ENCODE data around the gene BTBD2. TPM values are rescaled to one million over a fixed set of nuclear protein-coding genes. Genes with fewer than 3 reads are reported as not detected.

Gene BTBD2
- total RNA-seq, 1 experiment from 2014 or later, result 65.3 TPM

DNA sequence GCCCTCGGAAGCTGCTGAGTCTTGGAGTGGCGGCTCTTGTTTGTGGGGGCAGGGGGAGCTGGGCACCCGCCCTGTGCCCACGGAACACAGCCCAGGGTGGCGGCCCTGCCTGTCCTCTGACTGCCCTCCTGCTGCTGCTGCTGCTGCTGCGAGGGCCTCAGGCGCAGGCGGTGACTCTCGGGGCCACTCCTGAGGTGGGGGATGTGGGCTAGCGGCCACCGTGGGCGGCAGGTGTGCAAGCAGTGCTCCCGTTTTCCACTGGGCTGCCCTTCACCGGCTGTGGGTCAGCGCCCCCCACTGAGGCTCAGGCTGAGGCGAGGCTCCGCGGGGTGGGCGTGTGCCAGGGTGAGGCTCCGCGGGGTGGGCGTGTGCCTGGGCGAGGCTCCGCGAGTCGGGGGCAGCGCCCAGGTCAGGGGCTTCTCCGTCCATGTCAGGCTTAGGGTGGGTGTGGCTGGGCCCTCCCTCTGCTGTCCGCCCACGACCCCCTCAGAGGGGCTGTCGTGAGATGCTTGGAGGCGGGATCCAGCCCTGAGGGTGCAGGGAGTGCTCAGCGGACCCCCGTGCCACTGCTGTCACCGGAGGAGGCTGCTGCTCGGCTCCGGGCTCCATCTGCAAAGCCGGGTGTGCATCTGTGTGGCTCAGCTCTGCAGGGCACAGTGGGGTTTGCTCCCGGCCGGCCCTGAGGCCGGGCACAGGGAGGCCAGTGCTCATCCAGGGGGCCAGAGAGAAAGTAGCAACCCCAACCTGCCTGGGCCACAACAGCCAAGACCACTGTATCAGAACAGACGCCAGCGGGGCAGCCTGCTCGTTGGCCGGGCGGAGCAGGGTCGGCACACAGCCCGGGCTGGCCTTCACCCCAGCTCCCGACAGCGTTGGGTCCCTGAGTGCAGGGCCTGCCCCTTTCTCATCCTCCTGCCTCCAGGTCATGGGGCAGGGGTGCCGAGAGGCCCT lies 60.1 kb downstream of the BTBD2 start:
- CTCF ChIA-PET, result interaction anchor here (0.6 to 1.0 kb wide), 2 partner anchors 7 to 52 kb away, joined by 4 read pairs; no protein-coding TSS in a partner anchor
- H3K9me3 Mint-ChIP-seq (ENCODE audit: low read depth, unreplicated experiment), result no peaks in the 10 kb centered on the region
- intact Hi-C loops (cut with micrococcal nuclease; ENCODE audit: unreplicated experiment), result no loop called here
- H3K27me3 Mint-ChIP-seq (ENCODE audit: unreplicated experiment), result no peaks in the 10 kb centered on the region
- DNase-seq, result no peak
- no TSS peak for BruUV-seq (replicated peaks)
- no peak overlapping the region for H3K27ac Mint-ChIP-seq (ENCODE audit: unreplicated experiment)
- H3K4me3 Mint-ChIP-seq (ENCODE audit: low read depth, unreplicated experiment), result no peak overlapping the region
- TF ChIP-seq, protein P1, sequence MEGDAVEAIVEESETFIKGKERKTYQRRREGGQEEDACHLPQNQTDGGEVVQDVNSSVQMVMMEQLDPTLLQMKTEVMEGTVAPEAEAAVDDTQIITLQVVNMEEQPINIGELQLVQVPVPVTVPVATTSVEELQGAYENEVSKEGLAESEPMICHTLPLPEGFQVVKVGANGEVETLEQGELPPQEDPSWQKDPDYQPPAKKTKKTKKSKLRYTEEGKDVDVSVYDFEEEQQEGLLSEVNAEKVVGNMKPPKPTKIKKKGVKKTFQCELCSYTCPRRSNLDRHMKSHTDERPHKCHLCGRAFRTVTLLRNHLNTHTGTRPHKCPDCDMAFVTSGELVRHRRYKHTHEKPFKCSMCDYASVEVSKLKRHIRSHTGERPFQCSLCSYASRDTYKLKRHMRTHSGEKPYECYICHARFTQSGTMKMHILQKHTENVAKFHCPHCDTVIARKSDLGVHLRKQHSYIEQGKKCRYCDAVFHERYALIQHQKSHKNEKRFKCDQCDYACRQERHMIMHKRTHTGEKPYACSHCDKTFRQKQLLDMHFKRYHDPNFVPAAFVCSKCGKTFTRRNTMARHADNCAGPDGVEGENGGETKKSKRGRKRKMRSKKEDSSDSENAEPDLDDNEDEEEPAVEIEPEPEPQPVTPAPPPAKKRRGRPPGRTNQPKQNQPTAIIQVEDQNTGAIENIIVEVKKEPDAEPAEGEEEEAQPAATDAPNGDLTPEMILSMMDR (IDR thresholded peaks at IDR 0.05; ENCODE audit: unreplicated experiment), result no peak
- no peaks in the 10 kb centered on the region for H3K4me1 Mint-ChIP-seq (ENCODE audit: low read depth, unreplicated experiment)
- peaks cover 10% of the 10 kb centered on the region for H3K36me3 Mint-ChIP-seq (ENCODE audit: insufficient read depth, unreplicated experiment)

GRCh38 chr19:1954532-1954933 lies 61.0 kb downstream of the BTBD2 start:
- intact Hi-C loops (cut with micrococcal nuclease; ENCODE audit: unreplicated experiment), result no loop called here
- H3K9me3 Mint-ChIP-seq (ENCODE audit: low read depth, unreplicated experiment), result no peaks in the 10 kb centered on the region
- H3K27me3 Mint-ChIP-seq (ENCODE audit: unreplicated experiment), result no peaks in the 10 kb centered on the region
- TF ChIP-seq, protein P1 (IDR thresholded peaks at IDR 0.05; ENCODE audit: unreplicated experiment), result no peak
- no TSS peak for BruUV-seq (replicated peaks)
- H3K27ac Mint-ChIP-seq (ENCODE audit: unreplicated experiment), result no peak overlapping the region
- H3K4me1 Mint-ChIP-seq (ENCODE audit: low read depth, unreplicated experiment), result no peaks in the 10 kb centered on the region
- no peak overlapping the region for H3K4me3 Mint-ChIP-seq (ENCODE audit: low read depth, unreplicated experiment)
- peaks cover 5% of the 10 kb centered on the region for H3K36me3 Mint-ChIP-seq (ENCODE audit: insufficient read depth, unreplicated experiment)
- no peak for DNase-seq
- CTCF ChIA-PET, result no interaction called here

GRCh38 chr19:1953441-1954094 lies 61.9 kb downstream of the BTBD2 start:
- BruUV-seq (replicated peaks), result no TSS peak
- peaks cover 4% of the 10 kb centered on the region for H3K36me3 Mint-ChIP-seq (ENCODE audit: insufficient read depth, unreplicated experiment)
- intact Hi-C loops (cut with micrococcal nuclease; ENCODE audit: unreplicated experiment), result no loop called here

DNA sequence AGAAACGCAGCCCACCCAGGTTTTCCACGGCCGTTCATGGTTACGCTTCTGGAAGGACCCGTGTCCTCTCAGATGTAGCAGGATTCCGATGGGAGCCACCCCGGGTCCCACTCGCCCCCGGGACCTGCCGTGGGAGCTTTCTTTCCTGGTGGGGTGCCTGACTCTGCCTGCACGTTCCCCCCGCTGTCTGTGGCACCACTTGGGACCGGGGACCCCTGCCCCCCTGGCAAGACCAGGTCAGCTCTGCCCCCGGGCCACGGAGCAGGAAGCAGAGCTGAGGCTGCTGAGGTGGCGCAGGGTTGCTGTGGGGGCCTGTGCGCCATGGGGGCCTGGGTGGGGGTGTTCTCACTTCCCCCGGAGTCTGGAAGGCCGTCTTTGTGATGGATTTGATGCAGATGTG lies 62.5 kb downstream of the BTBD2 start:
- peaks cover 4% of the 10 kb centered on the region for H3K36me3 Mint-ChIP-seq (ENCODE audit: insufficient read depth, unreplicated experiment)
- CTCF ChIA-PET, result interaction anchor here (0.8 kb wide), 1 partner anchor 29 kb away, joined by 4 read pairs; no protein-coding TSS in a partner anchor
- TF ChIP-seq, protein P1 (IDR thresholded peaks at IDR 0.05; ENCODE audit: unreplicated experiment), result no peak
- no peak overlapping the region for H3K27ac Mint-ChIP-seq (ENCODE audit: unreplicated experiment)
- no peaks in the 10 kb centered on the region for H3K4me1 Mint-ChIP-seq (ENCODE audit: low read depth, unreplicated experiment)
- intact Hi-C loops (cut with micrococcal nuclease; ENCODE audit: unreplicated experiment), result no loop called here
- no peaks in the 10 kb centered on the region for H3K27me3 Mint-ChIP-seq (ENCODE audit: unreplicated experiment)
- no peak for DNase-seq
- H3K4me3 Mint-ChIP-seq (ENCODE audit: low read depth, unreplicated experiment), result no peak overlapping the region
- no peaks in the 10 kb centered on the region for H3K9me3 Mint-ChIP-seq (ENCODE audit: low read depth, unreplicated experiment)
- BruUV-seq (replicated peaks), result no TSS peak

More at GRCh38 chr19:1953441-1954094, 61.9 kb downstream of the BTBD2 start:
- no peak for DNase-seq
- CTCF ChIA-PET, result no interaction called here
- no peaks in the 10 kb centered on the region for H3K9me3 Mint-ChIP-seq (ENCODE audit: low read depth, unreplicated experiment)
- H3K27me3 Mint-ChIP-seq (ENCODE audit: unreplicated experiment), result no peaks in the 10 kb centered on the region
- H3K4me3 Mint-ChIP-seq (ENCODE audit: low read depth, unreplicated experiment), result no peak overlapping the region
- no peaks in the 10 kb centered on the region for H3K4me1 Mint-ChIP-seq (ENCODE audit: low read depth, unreplicated experiment)
- no peak overlapping the region for H3K27ac Mint-ChIP-seq (ENCODE audit: unreplicated experiment)
- TF ChIP-seq, protein P1 (IDR thresholded peaks at IDR 0.05; ENCODE audit: unreplicated experiment), result no peak
